Activated CD4-positive, alpha-beta T cell treated with anti-CD3 and anti-CD28 coated beads, Interleukin-2, Interleukin-6, amounts not matched to agents 100 ng/mL and 50 ng/mL, durations not matched to agents 16 hours and 8 hours (primary cell): Measurements from ENCODE around the gene UST.

Experiments used
- DNase-seq: peaks from one replicate; pipeline ENCODE4 v3.0.0-alpha.2; 2020

Gene UST

DNA sequence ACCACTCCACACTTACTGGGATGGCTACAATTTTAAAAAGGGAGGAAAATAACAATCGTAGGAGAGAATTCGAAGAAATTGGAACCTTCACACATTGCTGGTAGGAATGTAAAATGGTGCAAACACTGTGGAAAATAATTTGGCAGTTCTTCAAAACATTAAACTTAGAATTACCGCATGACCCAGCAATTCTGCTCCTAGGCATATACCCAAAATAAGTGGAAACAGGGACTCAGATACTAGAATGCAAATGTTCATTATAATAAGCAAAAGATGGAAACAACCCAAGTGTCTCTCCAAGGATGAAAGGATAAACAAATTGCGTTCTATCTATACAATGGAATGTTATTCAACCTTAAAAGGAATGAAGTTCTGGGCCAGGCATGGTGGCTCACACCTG, 325.2 kb downstream of the UST start:
- DNase-seq, result no peak

DNA sequence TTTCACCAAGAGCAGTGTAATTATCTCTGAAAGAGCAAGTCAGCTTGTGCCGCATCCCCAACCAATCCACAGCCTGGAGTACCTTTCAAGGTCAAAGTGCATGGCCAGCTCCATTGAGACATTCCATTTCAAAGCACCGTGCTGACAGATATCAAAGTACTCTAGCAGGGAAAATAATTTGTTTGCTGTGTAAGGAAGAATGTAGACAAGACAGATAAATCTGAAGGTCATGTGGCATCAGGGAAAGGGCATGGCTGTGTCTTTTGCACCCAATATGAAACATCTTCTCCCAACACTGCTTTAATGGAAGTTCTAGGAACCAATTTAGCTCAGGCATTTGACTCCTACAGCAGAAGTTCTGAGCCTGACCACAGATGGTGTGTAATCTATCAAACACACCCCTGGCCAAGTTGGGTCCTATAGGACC, 328.0 kb downstream of the UST start:
- DNase-seq, result no peak

DNA sequence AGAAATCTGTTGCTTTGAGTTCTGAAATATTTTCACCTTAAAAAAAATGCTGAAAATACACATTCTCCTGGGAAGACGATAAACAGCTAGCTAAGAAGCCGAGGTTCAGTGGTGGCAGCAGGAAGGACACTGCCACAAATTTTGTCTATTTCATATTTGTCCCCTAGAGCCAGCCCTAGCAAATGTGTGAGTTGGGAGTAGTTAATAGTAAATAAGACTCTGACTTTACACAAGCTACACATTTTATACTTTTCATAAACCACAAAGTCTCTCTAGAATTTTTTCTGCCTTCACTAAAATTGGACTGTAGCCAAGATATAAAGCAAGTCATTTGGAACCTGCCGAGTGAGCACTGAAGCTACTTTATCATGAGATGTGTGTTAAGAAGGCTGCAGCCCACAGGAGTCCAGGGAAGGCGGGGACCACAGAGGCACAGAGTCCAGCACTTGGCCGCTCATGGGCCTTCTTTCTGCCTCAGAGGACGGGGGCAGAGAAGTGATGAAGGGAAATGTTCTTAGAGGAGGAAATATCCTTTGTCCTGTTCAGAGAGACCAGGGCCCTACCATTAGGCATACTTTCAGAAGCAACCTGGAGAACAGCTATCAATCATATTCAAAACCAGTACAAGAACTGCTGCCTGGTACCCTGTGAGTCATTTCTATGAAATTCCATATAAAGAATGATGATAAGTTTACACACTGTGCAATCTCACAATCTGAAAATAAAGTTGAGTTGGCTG, 329.0 kb downstream of the UST start:
- DNase-seq, result no peak

DNA sequence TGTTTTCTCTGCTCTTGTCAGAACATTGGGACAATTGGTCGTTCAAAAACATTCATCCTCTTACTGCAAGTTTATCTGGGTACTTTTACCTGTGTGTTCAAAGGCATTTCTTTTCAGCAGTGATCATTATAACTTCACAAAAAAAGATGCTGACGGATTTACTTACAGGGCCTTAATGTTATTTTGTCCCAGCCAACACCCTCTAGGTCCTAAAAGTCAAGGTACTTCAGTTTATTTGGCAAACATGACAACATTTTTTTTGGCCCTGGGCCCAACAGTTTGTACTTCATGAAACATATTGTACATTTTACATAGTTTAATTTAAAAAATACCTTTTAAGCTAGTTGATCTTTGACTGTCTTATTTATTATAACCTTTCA, 329.5 kb downstream of the UST start:
- DNase-seq, result no peak

DNA sequence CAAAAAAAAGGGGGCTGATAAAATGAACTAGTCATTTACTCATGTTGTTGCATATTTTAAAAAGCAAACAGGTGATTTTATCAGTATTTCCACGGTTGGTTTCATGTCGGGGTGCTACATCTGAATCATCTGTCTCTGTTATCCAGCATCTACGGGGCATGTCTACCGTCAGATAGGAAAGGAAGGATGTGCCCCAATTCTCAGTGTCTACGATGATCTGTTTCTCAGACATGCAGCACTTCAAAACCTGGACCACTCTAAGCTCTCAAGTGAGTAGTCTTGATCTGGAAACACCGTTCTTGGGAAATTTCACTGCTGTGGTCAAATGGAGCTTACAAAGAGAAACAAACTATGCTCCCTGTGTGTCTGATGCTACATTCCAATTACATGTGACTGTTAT, 330.4 kb downstream of the UST start:
- DNase-seq, result peak; percentile 50

DNA sequence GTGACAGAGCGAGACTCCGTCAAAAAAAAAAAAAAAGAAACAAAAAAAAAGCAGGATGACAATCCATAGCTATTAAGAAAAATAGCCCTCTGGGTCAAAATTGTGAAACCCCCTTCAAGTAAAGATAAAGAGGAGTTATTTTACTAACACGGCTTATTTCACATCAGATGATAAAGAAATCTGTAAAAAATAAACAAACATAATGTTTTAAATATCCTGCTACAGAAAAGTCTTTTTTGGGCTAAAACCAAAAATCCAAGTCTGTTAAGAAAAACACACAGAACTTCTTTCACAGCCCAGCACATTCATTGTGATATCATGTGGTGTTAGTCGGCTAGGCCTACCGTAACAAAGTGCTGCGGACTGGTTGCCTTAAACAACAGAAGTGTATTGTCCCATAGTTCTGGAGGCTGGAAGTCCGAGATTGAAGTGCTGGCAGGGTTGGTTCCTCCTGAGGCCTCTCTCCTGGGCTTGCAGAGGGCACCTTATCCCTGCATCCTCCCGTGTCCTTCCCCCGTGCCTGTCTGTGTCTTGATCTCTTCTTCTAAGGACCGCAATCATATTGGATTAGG, 331.5 kb downstream of the UST start:
- no peak for DNase-seq

DNA sequence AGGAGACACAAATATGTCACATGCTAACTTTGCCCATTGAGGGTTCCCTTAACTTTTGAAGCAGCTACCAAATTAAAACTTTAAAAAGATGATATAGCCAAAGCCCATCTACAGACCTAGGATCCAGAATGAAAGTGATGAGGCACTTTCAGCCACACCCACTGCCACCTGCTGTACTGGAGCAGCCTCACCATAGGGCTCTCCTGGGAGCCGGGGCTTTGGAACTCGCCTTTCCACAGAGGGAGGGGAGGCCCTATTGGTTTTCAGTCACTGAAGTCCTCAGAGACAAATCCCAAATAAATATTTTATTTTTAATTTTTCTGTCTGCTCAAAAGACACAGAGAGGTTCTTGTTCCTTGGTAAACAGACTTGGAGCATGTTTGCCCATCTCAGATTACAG, 332.6 kb downstream of the UST start:
- DNase-seq, result no peak

DNA sequence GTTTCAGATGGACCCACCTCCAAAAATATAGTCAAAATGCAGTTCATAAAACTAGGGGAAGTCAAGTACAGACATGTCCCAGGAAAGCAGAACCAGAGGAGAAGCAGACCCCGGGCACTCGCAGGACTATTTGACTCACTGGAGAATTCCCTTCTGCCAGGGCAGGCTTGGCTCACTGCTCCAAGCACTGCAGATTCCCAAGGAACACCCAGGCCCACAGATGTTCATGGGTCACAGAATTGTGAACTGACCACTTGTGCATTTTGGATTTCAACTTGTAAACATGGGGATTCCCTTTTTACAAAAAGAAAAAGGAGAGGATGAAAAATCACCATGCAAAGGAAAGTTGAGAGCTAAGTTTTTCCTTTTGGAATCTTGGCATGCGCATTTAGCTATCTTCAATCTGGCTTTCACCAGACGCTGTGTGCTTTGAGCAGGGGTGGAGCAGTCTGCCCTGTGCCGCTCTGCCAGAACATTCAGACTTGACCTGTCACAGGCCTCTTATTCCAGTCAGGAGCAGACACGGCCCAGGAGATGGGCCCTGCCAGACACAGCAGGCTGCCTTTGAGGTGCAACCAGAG, 333.2 kb downstream of the UST start:
- no peak for DNase-seq

DNA sequence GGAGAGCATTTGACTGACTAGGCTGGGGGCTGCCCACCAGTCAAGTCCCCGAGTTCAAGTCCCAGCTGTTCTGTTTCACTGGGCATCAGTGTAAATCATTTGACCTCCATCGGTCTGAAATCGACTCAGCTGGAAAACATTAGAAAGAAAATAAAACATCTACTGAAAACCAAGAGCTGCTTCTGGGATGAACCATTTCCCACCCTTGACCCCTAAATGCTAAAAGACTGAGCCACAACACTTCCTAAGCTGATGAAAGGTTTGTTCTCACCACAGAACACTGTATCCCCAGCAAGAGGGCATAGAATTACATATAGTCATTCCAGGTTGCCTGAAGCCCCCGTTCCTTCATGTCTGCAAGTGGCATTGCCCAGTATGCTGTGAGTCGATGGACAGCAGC, 333.7 kb downstream of the UST start:
- no peak for DNase-seq

DNA sequence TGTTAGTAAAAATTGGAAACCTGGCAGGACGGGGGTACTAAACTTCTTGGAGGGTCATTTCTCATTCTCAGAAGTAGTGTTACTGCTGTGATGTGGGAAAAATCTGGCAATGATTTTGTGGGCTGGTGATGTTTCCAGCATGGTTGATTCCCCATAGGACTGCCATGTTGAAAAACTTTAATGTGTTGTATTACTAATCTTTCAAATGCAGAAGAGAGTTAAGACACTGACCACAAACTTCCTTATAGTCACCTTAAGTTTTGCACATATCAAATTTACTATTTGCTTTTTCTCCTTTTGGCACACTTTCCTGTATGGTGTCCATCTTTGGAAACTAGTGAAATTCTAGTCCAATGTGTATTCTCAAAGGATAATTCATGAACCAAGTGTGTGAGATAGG, 334.5 kb downstream of the UST start:
- DNase-seq, result no peak

DNA sequence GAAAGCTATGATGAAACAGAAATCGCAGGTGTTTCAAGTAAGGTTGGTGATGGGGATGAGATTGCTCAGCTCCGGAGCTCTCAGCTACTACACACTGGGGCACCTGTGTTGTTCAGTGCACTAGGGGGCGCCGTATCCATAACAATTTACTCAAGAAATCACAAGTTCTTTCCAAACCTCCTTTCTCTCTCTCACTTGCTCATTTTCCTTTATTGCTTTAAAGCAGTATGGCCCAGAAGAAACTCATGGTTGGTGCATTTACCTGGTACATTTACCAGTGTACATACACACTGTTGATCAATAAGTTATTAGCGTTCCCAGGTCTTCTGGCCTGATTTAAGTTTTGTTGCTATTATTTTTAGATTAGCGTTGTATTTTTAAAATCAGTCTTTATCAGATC, 335.5 kb downstream of the UST start:
- DNase-seq, result peak; percentile 93

DNA sequence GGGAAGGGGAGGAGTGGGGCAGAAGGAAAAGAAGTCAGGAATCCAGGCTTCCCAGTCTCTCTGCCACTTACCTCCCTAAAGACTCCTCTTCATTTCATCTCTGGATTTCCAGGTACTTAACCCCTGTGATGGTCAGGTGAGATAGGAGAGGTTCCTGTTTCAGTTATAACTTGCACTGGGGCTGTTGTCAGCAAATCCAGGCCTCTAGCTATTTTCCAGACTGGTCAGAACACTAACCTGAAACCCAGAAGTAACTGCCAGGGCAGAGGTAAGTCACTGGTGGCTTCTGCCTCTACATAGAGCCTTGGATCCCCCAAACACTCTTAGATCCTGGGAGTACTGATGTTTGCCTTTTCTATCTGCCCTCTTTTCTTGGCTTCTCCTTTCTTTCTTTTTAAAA, 337.2 kb downstream of the UST start:
- DNase-seq, result peak; percentile 55

DNA sequence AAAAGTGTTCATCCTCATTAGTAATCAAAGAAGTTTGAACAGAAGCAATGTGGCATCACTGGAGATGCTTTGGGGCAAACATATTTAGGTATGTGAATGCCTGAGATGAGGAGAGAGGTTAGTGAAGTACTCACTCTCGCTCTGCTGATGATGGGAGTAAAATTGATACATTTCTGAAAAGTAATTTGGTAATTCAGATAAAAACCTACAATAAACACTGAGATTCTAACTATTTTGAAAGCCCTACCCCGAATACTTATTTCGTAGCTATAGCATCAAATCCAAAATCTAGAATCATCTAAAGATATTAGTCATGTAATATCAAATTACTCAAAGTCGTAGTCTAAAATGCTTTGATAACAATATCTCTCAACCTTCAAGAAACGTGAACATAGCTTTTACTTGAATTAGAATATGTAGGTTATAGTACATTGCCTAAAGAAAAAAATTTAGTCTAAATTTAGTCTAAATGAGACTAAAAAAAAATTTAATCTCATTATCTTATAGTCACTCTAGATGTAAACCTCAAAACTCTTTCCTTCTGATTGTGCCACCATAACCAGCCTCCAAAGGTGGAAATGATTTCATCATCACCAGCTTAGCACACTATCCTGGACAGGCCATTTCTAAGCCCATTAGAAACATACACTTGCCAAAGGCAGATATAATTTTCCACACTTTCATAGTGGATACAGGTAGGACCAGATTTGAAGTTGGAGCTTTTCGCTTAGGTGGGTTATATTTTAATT, 338.2 kb downstream of the UST start:
- DNase-seq, result peak; percentile 73

DNA sequence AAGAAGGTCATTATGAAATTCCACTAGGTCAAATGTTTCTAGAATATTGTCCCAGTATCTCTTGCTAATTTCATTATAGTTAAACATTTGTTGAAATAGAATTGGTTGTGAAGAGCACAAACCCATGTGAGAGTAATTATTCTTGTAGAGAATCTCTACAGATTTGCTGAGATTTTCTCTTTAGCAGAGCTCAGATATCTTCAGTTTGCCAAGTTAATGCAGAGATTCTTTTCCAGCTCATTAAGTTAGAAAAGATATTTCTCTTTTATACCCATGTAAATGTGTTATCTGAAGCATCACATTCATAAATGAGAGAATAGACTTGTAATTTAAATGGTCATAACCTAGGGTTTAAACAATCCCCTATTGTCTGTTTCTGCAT, 338.7 kb downstream of the UST start:
- DNase-seq, result no peak

DNA sequence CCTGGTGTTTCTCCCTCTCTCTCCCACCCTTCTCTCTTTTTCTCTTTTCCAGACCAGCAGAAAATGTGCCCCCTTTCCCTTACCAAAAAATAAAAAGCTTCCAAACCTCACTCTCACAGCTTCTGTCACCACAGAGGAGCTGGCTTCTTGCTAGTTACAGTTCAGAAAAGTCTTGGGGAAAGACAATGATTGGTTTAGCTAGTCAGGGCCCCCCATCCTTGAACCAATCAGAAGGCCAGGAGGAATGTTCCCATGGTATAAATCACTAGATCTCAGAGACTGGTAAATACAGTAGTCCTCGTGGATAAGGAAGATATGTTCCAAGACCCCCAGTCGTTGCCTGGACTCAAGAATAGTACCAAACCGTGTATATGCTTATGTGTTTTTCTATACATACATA, 339.5 kb downstream of the UST start:
- no peak for DNase-seq

DNA sequence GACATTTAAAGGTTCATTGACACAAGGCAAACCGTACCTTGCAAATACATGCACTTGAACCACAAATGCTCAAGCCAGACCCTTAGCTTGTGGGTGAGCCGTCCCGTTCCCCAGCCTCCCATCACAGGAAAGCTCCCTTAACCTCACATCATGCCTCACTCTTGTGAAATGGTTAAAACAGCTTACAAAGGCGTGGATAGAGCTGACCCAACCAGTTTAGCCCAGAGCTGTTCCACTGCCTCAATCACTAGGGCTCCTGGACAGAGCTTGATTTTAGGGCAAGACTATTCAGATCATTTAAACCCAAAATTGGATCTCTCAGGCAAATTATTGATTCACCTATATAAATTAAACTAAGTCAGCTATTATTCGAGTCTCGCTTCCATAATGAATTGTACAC, 341.1 kb downstream of the UST start:
- DNase-seq, result no peak

DNA sequence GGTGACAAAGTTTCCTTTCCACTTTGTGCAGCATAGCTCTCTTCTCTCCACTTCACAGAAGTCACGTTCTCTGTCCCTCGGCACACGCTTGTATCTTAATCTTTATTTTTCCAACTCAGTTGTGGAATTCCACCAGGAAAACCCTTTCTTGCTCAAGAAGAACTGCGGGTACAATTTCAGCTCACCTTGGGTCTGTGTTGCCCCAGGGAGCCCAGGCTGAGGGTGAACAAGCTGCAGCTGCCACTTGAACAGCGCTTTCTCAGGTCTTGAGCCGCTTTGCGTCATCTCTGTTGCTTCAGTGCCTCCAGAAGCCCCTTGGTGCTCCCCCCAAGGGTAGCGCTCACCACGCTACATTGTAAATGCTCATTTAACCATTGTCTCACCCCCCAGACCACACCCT, 341.5 kb downstream of the UST start:
- no peak for DNase-seq

DNA sequence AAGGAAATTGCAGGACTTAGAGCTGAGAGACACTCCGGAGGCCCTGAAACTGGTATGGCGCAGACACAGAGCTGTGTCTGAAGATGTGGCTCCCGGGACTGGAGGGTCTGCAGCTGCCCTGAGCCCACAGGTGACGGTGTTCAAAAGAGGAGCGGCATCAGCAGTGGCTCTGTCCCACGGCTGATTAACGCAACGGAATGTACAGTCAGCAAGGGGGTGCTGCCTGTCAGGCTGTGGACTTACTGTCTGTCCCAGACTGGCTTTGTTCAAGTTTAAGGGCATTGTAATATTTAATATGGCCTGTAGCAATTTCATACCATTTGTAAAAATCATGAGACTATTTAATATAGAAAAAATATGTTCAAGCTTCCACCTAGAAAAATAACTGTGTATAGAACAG, 342.7 kb downstream of the UST start:
- no peak for DNase-seq

DNA sequence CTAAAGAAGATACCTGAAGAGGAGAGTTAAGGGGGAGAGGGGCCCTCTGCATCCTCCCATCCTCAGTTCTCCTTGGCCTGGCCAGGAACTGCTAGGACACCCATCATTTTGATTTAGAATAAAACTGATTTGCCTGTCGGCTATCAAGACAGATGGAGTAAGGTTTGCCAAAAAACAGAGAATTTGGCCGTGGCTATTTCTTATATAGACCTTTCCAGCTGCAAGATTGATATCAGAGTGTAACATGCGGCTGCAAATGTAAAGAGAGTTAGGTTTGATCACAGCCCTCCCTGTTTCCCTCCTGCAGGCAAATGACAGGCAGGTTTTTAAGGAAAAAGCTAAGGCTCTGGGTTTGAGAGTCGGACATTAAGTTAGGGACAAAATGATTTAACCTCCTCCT, 344.1 kb downstream of the UST start:
- DNase-seq, result no peak

DNA sequence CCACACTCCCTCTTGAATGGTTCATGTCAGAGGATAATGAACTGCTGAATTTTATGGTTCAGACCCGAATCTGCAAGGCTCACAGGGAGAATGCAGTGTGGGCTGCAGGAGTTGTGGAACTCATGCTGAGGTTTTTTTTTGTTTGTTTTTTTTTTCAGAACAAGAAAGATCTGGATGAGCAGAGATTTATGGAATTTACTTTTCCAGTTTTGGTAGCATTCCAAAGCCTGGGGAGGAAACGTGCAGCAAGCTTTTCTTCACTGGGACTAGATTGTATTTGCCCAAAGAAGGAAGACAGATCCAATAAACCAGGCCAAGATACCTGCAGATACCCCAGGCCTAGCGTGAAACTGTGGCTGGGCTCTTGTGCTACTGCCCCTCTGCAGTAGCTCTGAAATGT, 346.8 kb downstream of the UST start:
- DNase-seq, result no peak

DNA sequence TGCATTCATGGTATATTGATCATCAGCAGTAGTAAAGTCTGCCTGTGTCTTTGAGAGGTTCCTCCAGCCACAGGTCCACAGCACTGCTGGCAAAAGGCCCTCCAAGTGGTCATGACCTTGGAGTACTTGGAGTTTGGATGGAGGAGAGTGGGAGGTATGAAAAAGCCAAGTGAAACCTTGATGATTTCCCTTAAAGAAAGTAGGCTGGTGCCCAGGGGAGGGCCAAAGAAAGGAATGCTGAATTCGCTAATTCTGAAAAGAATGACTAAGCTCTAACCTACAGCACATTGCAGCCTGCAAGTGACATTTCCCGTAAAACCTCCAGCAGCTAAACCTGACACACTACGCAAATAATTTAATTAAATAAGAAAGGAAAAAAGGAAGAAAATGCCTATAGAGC, 347.3 kb downstream of the UST start:
- peak; percentile 79 for DNase-seq

DNA sequence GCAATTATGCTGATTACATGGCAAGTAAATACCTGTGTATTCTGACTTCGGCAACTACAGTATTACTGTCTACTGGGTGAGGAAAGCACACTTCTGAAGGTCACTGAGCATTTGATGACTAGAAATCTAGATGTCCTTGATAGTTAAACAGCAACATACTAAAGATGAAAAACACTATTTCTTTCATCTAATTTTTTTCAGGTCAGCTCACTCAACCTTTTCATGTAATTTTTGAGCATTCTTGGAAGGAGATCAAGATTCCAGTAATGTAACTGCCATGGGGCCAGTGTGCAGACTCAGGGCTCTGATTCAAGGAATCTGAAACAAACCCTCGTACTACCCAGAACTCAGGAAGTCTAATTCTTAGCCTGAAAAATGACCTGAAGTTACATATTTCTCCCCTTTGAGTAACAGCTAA, 348.1 kb downstream of the UST start:
- DNase-seq, result peak; percentile 85

DNA sequence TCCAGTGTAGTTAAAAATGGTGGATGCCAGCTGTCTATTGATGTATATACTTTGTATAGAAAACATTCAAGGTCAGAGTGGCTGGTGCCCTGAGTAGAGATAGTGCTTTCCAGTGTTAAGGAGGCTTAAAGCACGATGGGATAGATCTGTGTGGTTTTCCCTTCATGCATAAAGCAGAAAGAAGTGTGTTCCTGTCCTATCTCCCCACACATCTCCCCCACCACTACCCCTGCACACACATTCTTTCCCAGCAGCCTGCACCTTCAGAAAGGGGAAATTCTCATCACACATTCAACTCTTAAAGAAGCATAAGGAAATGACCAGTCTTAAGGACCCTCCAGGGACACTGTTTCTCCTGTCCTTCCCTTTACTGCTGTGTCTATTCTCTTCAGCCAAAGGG, 349.0 kb downstream of the UST start:
- DNase-seq, result peak; percentile 64

DNA sequence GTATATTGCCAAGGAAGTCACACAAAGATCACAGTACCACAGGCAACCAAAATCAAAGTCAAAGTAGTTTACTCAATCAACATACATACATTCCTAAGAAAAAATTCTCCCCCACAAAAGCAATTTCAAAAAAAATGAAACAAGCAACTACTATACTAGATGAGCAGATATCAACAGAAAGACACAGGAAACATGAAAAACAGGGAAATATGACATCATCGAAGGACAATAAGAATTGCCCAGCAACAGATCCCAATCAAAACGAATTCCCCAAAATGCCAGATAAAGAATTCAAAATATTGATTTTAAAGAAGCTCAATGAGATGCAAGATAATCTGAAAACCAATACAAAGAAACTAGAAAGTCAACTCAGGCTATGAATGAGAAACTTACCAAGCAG, 351.0 kb downstream of the UST start:
- DNase-seq, result no peak
